Embryonic facial prominence (tissue), 1 donor: ENCODE results near the gene NDE1.

Experiments used
- DNase-seq: peaks from one replicate; pipeline ENCODE4 v3.0.0-alpha.2; 2016; ENCODE audit errors: extremely low spot score

NDE1 gene

DNA sequence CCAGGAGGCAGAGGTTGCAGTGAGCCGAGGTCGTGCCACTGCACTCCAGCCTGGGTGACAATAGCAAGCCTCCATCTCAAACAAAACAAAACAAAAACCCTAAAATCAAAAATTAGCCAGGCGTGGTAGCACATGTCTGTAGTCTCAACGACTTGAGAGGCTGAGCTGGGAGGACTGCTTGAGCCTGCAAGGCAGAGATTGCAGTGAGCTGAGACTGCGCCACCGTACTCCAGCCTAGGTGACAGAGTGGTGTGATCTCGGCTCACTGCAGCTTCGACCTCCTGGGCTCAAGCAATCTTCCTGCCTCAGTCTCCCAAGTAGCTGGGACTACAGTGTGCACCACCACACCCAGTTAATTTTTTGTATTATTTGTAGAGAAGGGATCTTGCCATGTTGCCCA lies 119.2 kb downstream of the NDE1 start:
- DNase-seq = no peak

DNA sequence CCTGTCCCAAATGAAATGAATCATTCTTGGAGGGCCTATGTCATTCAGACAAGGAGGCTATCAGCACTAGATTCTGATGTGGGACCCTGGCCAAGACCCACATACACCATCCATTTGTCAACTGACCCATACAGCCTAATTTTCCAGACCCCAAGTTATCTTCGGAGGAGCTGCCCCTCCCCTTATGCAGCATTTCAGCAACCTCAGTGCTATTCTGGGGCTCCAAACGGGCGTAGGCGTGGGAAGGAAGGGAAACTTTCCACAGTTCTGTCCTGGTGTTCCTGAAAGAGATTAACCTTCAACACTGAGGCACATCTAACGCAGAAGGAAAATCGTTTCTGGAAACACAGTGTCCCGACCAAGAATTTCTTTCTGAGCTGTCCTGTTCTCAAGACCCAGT lies 120.1 kb downstream of the NDE1 start:
- no peak for DNase-seq

DNA sequence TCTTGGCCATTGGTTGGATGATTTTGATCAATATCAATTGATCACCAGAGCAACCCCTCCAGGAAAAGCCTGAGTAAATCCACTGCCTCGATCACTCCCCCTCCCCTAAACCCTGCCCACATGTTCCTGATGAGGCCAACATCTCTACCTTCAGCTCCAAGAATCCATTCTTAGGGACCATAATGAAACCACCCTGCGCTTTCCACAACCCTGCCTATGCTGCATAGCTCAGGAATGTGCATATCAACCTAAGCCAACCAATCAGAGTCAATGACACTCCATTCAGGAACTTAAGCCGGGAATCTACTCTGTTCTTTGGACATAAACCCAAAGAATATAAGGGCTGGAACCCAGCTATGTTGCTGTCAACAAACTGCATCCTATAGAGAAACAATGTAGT lies 120.5 kb downstream of the NDE1 start:
- DNase-seq = no peak

DNA sequence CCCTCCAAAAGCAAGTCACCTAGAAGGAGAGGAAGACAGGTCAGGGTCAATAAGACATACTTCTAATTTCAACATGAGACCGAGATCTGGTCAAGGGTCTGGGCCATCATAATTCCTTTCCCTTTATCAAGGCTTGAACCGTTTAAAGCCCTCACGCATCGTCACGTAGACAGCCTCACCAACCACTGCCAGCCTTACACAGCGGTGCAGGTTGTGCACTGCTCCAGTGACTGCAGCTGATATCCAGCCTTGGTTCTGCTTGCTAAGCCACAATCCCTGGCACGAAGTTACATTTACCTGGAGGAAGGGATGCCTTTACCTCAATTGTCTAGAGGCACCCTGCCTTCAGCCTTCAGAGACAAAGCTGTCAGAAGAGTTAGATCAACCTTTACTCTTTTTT lies 121.6 kb downstream of the NDE1 start:
- DNase-seq = no peak

DNA sequence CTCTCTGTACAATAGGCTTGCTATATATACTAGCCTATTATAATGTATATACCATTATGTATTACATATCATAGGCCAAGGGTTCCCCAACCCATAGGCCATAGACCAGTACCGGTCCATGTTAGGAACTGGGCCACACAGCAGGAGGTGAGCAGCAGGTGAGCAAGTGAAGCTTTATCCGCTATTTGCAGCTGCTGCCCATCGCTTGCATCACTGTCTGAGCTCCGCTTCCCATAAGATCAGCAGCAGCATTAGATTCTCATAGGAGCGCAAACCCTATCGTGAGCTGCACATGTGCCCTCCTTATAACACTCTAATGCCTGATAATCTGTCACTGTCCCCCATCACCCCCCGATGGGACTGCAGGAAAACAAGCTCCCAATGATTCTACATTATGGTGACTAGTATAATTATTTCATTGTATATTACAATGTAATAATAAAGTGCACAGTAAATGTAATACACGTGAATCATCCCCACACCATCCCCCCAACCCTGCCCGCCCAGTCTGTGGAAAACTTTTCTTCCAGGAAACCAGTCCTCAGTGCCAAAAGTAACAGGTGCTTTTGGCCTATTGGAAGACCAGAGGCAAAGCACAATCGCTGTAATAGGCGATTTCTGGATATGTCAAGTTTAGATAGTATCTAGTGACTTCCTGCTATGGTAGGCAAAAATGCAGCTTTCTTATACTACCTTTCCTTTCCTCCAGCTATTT lies 122.7 kb downstream of the NDE1 start:
- no peak for DNase-seq

DNA sequence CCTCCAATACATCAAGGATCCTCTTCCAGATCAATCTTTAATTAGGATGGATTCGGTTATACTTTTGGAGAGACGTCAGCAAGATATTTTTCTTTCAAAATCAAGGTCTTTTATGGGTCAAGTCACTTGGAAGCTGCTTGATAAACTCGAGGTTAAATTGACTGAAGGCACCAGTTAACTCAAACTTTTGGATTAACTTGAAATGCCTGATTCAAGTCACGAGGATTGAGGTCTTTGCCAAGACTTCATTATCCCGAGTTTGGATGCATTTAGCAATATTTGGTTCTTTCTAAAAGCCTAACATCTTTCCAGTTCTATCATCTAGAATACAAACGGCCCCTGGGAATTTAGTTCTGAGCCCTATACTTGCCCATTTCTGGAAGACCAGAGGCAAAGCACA lies 123.9 kb downstream of the NDE1 start:
- no peak for DNase-seq

DNA sequence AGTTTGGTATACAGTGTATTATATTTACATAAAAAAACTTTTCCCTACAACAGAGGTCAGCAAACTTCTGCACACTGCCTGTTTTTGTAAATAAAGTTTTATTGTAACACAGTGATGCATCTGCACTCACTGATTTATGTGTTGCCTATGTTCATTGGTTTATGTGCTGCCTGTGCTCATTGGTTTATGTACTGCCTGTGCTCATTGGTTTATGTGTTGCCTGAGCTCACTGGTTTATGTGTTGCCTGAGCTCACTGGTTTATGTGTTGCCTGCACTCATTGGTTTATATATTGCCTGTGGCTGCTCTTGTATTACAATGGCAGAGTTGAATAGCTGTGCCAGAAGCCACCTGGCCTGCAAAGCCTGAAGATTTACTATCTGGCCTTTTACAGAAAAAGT lies 125.2 kb downstream of the NDE1 start:
- DNase-seq = no peak

DNA sequence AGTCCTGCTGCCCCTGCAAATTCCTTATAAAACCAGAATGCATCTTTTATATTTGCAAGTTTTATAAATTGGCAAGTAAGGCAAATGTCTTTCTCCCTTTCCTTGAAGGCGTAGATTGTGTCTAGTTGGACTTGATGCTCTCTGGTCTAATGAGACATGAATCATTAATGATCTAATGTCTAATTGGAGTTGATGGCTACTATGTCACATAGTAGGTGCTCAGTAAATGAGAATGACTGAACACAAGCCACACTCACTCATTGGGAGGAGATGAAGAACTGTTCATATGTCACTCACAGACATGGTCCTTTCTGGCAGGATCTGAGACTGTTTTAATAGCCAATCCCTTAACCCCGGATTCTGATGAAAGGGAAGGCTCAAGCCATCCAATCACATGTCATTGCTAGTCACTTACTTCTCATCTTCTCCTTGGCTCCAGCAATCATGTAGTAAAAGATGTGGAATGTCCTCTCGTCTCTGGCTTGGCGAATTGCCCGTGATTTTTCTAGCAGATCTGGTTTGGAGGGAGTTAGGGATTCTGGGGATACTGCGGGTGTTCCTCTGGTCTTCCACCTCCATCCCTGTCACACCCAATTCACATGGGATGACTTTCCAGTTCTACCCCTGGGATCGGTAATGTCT lies 125.7 kb downstream of the NDE1 start:
- DNase-seq = no peak
